Activated T-cell treated with anti-CD3 and anti-CD28 coated beads, Interleukin-2, amount 50 U/mL, for 24 hours (primary cell): ENCODE data around the gene IQCK.

ENCODE experiments used
- DNase-seq: peaks from one replicate; pipeline ENCODE4 v3.0.0-alpha.2; 2020
- H3K27ac Mint-ChIP-seq: 2 replicates; pipeline ENCODE4 v1.8.0; 2020; ENCODE audit warnings: mild to moderate bottlenecking, mixed read lengths
- H3K27me3 Mint-ChIP-seq: 2 replicates; pipeline ENCODE4 v1.8.0; 2020; ENCODE audit warnings: mixed read lengths
- H3K36me3 Mint-ChIP-seq: 2 replicates; pipeline ENCODE4 v1.8.0; 2020; ENCODE audit warnings: low read depth, mixed read lengths
- H3K4me1 Mint-ChIP-seq: 2 replicates; pipeline ENCODE4 v1.8.0; 2020; ENCODE audit warnings: low read depth, mixed read lengths
- H3K4me3 Mint-ChIP-seq: 2 replicates; pipeline ENCODE4 v1.8.0; 2020; ENCODE audit warnings: mild to moderate bottlenecking, moderate library complexity, mixed read lengths
- H3K9me3 Mint-ChIP-seq: 2 replicates; pipeline ENCODE4 v1.8.0; 2020; ENCODE audit warnings: mixed read lengths

Gene IQCK

DNA sequence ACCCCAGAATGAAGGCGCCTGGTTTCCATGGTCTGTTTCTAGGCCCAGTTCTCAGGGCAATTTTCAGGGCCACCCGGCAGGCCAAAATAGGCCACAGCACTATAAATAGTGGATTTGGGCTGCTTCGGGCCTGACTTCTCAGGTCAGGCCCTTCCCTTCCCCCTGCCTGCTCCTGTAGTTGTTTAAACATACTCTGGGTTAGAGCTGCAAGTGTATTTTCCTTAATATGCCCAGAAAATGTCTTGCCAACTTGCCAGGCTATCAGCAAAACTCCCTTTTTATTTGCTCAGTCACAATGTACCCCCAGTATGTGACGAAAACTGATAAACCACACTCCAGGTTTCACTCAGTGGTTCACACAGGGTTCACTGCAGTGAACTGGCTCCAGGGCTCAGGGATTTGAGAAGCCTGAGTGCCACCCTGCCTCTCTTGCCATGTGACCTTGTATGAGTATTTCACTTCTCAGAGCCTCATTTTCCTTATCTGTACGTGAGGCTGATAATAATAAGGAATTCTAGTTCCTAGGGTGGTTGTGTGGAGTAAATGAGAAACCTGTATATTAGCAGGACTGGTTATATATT, 90.1 kb downstream of the IQCK start:
- Mint-ChIP-seq H3K9me3 (peaks cover 11% of the 10 kb centered on the region), H3K4me3 (no peak overlapping the region), H3K36me3 (no peaks in the 10 kb centered on the region), H3K27ac (no peak overlapping the region), H3K4me1 (peaks cover 15% of the 10 kb centered on the region), H3K27me3 (no peaks in the 10 kb centered on the region)
- DNase-seq, result no peak

DNA sequence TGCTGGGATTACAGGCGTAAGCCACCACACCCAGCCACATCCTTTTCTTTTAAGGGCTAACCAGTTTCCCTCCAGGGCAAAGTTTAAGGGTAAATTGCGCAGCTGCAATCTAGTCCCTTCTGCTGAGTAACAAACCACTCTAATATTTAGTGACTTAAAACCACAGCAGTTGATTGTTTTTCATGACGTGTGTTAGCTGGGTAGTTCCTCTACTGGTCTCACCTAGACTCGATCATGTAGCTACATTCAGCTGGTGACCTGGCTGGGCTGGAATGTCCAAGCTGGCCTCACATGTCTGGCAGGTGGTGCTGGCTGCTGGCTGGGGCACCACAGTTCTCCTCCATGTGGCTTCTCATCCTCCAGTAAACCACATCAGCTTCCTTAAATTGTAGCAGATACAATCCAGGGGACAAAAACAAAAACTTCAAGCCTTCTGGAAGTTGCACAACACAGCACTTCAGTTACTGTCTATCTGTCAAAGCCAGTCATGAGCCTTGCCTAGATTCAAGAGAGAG, 91.1 kb downstream of the IQCK start:
- peaks cover 11% of the 10 kb centered on the region for H3K9me3 Mint-ChIP-seq
- no peak for DNase-seq
- no peaks in the 10 kb centered on the region for H3K36me3 Mint-ChIP-seq
- no peak overlapping the region for H3K27ac Mint-ChIP-seq
- no peak overlapping the region for H3K4me3 Mint-ChIP-seq
- H3K4me1 Mint-ChIP-seq, result peaks cover 13% of the 10 kb centered on the region
- H3K27me3 Mint-ChIP-seq, result no peaks in the 10 kb centered on the region

DNA sequence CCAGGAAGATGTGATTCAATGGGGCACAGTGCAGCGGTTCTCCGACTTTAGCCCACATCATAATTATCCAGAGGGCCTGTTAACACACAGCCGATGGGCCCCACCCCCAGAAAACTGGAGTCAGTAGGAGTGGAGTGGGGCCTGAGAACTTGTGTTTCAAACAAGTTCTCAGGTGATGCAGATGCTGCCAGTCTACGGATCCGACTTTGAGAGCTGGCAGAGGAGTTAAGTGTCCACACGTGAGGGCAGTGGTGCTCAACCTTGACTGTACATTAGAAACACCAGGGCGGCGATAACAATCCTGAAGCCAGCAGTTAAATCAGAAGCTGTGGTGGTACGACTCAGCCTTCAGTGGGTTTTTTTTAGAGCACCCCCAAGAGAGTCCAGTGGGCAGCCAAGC, 91.6 kb downstream of the IQCK start:
- DNase-seq, result no peak
- H3K27ac Mint-ChIP-seq, result no peak overlapping the region
- no peaks in the 10 kb centered on the region for H3K27me3 Mint-ChIP-seq
- peaks cover 11% of the 10 kb centered on the region for H3K9me3 Mint-ChIP-seq
- peaks cover 9% of the 10 kb centered on the region for H3K4me1 Mint-ChIP-seq
- no peak overlapping the region for H3K4me3 Mint-ChIP-seq
- no peaks in the 10 kb centered on the region for H3K36me3 Mint-ChIP-seq

DNA sequence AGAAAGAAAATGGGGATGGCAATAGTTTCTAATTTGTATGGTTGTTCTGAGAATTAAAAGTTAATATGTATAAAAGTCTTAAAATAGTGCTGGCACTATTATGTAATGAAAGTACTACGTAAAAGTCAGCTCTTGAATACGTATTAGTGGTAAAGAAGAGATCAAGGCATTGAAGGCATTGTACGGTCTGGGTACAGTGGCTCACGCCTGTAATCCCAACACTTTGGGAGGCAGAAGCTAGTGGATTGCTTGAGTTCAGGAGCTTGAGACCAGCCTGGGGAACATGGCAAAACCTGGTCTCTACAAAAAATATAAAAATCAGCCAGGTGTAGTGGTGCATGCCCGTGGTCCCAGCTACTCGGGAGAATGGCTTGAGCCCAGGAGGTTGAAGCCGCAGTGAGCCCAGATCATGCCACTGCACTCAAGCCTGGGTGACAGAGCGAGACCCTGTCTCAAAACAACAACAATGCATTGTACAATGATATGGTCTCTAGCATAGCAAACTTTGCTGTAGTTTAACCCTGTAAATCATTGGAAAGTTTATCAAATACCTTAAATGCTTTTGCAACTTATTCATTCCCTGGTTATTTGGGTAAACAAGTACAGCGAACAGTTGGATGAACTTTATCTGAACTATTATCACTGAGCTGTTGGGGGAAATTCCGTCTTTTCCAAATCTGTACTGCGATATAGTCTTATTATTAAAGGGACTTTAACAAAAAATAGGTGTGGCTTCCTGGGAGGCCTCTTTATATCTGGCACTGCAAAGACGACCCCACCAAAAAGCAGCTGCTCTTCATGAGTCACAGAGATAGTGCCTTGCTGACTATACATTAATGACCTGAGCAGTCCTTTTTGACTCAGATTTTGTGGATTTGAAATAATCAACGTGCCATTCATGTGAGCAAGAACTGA, 93.0 kb downstream of the IQCK start:
- H3K9me3 Mint-ChIP-seq, result peaks cover 5% of the 10 kb centered on the region
- H3K27me3 Mint-ChIP-seq, result no peaks in the 10 kb centered on the region
- no peak overlapping the region for H3K4me3 Mint-ChIP-seq
- H3K27ac Mint-ChIP-seq, result no peak overlapping the region
- no peak for DNase-seq
- no peaks in the 10 kb centered on the region for H3K4me1 Mint-ChIP-seq
- no peaks in the 10 kb centered on the region for H3K36me3 Mint-ChIP-seq

DNA sequence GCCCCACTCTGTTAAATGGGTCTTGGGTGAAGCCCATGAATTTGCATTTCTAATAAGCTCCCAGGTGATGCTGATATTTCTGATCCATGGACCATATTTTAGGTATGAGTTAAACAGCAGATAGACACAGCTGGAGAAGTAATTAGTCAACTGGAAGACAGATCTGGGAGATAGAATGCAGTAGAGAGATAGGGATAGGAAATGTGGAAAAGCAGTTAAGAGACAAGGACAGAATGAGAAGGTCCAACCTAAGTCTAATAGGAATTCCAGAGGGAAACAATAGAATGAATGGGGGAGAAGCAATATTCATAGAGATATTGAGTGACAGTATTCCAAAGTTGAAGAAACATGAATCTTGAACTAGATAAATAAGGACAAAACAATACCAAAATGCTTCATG, 94.9 kb downstream of the IQCK start:
- H3K36me3 Mint-ChIP-seq, result no peaks in the 10 kb centered on the region
- H3K27me3 Mint-ChIP-seq, result no peaks in the 10 kb centered on the region
- no peak overlapping the region for H3K27ac Mint-ChIP-seq
- H3K4me3 Mint-ChIP-seq, result no peak overlapping the region
- no peaks in the 10 kb centered on the region for H3K4me1 Mint-ChIP-seq
- DNase-seq, result no peak
- H3K9me3 Mint-ChIP-seq, result peaks cover 5% of the 10 kb centered on the region

DNA sequence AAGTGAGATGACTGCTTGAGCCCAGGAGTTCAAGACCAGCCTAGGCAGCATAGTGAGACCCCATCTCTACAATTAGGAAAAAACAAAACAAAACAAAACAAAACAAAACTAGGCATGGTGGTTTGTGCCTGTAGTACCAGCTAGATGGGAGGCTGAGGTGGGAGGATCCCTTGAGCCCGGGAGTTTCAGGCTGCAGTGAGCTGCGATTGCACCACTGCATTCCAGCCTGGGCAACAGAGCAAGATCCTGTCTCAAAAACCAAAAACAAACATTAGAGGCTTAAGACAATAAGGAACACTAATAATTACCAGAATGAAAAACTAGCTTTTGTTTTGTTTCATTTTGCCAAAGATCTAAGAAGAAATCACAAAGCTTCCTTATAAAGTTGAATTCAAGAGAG, 97.3 kb downstream of the IQCK start:
- Mint-ChIP-seq H3K27me3 (no peaks in the 10 kb centered on the region), H3K36me3 (no peaks in the 10 kb centered on the region), H3K4me3 (no peak overlapping the region), H3K9me3 (peaks cover 5% of the 10 kb centered on the region), H3K27ac (no peak overlapping the region), H3K4me1 (no peaks in the 10 kb centered on the region)
- DNase-seq, result no peak

DNA sequence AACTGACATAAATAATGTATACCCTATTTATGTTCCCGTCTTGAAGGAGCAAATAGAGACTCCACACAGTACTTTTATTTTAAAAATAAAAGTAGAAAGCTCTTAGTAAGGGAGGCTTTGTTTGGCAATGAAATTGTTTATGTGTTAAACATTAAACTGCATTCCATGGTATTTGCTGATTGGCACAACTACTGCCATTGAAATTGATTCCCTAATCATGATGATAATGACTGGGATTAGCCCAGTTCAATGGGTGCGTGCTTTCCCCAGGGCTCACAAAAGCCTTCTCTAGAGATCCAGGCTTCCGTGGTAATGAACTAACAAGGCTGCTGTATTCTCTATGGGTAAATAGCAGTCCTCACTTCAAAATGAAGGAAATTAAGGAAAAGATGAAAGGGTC, 99.1 kb downstream of the IQCK start:
- no peak overlapping the region for H3K4me3 Mint-ChIP-seq
- no peak overlapping the region for H3K27ac Mint-ChIP-seq
- H3K4me1 Mint-ChIP-seq, result no peaks in the 10 kb centered on the region
- H3K27me3 Mint-ChIP-seq, result no peaks in the 10 kb centered on the region
- no peak for DNase-seq
- H3K9me3 Mint-ChIP-seq, result peaks cover 5% of the 10 kb centered on the region
- H3K36me3 Mint-ChIP-seq, result no peaks in the 10 kb centered on the region

DNA sequence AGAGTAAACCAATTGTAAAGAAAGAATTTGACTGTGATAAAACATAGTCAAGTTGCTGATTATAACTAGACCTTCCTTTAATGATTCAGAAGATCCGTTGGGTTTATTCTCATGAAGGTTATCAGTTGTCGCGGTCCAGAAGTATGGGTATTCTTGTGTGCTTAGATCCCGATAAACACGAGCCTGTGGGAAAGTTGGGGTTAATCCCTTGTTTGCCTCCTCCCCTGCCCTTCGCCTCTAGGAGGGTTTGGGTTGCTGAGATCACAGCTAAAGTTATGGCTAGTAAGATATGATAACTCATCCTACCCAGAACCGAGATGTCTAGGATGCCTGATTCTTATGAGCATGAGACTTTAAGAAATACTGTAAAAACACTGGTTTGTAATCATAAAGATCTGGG, 99.8 kb downstream of the IQCK start:
- no peaks in the 10 kb centered on the region for H3K27me3 Mint-ChIP-seq
- H3K4me1 Mint-ChIP-seq, result no peaks in the 10 kb centered on the region
- H3K4me3 Mint-ChIP-seq, result no peak overlapping the region
- no peaks in the 10 kb centered on the region for H3K36me3 Mint-ChIP-seq
- no peak for DNase-seq
- H3K27ac Mint-ChIP-seq, result no peak overlapping the region
- H3K9me3 Mint-ChIP-seq, result peaks cover 2% of the 10 kb centered on the region

DNA sequence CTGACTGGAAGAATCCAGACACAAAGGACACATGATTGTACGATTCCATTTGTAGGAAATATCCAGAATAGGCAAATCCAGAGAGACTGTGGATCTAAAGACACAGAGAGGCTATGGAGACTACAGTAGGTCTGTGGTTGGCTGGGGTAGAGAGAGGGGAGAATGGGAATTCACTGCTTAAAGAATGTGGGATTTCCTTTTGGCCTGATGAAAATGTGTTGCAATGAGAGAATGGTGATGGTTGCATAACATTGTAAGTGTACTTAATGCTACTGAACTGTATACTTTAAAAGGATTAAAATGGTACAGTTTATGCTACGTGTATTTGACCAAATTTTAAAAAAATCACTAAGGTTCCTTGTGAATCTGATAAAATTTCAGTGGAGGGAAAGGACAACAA, 104.5 kb downstream of the IQCK start:
- DNase-seq, result no peak
- Mint-ChIP-seq H3K36me3 (no peaks in the 10 kb centered on the region), H3K4me1 (no peaks in the 10 kb centered on the region), H3K27me3 (no peaks in the 10 kb centered on the region), H3K27ac (no peak overlapping the region), H3K9me3 (no peaks in the 10 kb centered on the region), H3K4me3 (no peak overlapping the region)

DNA sequence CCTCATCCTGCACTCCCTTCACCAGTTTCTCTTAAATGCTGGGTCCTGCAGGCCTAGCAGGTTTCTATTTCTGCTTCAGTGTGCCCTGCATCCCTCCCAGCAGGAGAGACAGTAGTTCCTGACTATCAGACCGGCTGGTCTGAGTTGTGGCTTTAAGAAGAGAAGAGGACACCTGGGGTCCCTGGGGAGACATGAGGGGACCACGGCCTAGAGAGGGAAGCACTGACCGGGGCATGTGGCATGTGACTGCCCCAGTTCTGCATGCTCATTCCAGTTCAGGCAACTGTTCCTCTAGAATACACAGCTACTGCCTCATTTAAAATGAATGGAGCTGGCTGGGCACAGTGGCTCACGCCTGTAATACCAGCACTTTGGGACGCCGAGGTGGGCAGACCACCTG, 105.3 kb downstream of the IQCK start:
- DNase-seq, result no peak
- Mint-ChIP-seq H3K4me3 (no peak overlapping the region), H3K27ac (no peak overlapping the region), H3K9me3 (no peaks in the 10 kb centered on the region), H3K27me3 (no peaks in the 10 kb centered on the region), H3K36me3 (no peaks in the 10 kb centered on the region), H3K4me1 (no peaks in the 10 kb centered on the region)

DNA sequence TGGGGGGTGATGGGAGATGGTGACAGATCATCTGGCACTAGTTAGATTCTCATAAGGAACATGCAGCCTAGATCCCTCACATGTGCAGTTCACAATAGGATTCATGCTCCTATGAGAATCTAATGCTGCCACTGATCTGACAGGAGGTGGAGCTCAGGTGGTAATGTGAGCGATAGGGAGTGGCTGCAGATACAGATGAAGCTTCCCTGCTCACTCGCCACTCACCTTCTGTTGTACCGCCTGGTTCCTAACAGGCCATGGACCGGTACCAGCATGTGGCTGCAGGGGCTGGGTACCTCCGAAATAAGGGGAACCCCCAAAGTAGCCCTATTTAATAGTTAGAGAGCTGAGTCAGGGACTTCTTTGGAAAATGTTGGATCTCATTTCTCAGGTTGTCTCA, 106.1 kb downstream of the IQCK start:
- Mint-ChIP-seq H3K27ac (no peak overlapping the region), H3K4me1 (no peaks in the 10 kb centered on the region), H3K36me3 (no peaks in the 10 kb centered on the region), H3K9me3 (no peaks in the 10 kb centered on the region), H3K27me3 (no peaks in the 10 kb centered on the region), H3K4me3 (no peak overlapping the region)
- DNase-seq, result no peak

DNA sequence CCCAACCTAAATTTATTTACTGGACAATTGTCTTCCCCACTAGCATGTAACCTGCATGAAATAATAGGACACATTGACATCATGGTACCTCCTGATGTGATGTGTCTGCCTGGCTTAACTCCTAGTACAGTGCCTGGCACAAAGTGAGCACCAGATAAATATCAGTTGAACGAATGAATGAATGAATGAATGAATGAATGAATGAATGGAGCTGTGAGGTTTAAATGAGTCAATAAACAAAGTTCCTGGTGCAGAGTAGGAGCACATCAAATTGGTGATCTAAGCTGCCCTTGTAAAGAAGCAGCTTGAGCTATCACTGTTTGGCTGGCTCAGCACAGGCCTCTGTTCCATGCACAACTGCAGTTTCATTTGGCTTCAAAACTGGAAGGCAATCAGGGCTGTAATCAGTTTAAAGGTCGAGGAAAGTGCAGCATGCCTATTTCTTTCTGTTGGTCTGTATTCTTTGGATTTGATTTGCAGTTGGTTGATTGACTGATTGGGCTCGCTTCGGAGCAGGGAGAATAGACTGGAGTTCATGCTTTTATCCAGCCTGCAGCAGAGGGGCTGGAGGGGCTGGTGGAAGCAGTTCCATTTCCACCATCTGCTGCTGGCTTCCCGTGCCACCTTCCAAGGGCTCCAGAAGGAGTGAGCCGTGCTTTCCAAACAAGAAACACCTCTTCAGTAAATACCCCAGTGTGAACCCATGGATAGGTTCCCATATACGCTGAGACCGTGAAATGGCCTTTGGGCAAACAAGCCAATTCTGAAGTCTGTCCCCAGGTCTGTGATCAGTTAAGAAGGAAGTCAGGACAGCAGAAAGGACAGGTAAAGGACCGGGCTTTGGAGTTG, 112.0 kb downstream of the IQCK start:
- H3K27ac Mint-ChIP-seq, result no peak overlapping the region

DNA sequence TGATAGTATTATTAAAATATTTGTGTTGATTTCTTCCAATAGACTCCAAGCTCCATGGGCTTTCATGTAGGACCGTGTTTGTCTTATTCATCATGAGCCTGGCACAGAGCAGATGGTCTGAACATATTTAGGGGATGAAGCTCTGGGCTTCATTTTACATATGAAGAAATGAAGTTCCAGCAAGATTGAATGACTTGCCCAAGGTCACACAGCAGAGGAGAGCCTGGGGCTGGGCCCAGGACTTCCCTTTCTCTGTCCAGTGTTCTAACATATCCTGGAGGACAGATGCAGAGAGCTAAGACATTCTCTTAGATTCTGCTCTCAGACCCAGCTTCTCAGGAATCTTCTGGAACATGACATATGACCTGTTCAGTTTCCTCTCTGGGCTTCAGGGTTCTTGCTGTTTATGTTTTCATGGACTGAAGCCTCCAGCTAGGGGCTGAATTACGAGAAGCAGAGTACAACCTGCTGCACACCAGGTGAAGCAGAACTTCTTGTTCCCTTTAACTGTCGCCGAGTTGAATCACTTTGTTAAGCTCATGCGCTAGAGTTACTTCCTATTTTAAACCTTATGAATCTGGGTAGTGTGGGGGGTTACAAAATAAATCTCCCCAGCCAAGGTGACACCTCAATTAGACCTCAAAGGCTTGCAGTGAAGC, 113.0 kb downstream of the IQCK start:
- H3K9me3 Mint-ChIP-seq, result no peaks in the 10 kb centered on the region
- no peak for DNase-seq
- no peaks in the 10 kb centered on the region for H3K27me3 Mint-ChIP-seq
- no peaks in the 10 kb centered on the region for H3K36me3 Mint-ChIP-seq
- no peak overlapping the region for H3K4me3 Mint-ChIP-seq
- no peak overlapping the region for H3K27ac Mint-ChIP-seq
- H3K4me1 Mint-ChIP-seq, result no peaks in the 10 kb centered on the region

More for the DNA sequence above, 112.0 kb downstream of the IQCK start:
- Mint-ChIP-seq H3K36me3 (no peaks in the 10 kb centered on the region), H3K4me3 (no peak overlapping the region), H3K9me3 (no peaks in the 10 kb centered on the region), H3K27me3 (no peaks in the 10 kb centered on the region), H3K4me1 (no peaks in the 10 kb centered on the region)
- DNase-seq, result no peak

DNA sequence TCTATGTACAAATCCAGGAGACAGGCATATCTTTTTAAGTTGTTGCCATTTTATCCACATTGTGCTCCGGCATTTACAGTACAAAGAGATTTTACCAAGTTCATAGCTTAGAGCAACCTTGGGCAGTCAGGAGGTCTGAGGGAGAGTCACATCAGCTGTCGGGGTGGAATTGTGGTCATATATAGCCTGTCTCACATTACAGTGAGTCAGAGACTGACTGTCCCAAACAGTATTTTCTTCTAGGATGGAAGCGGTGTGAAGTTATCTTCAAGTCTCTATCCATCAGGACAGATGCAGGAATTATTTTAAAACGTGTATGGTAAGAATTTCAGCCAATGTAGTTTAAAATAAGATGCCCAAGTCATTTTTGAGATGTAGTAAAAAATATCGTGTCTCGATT, 113.6 kb downstream of the IQCK start:
- Mint-ChIP-seq H3K27ac (no peak overlapping the region), H3K9me3 (no peaks in the 10 kb centered on the region), H3K4me3 (no peak overlapping the region), H3K36me3 (no peaks in the 10 kb centered on the region), H3K27me3 (no peaks in the 10 kb centered on the region), H3K4me1 (no peaks in the 10 kb centered on the region)
- no peak for DNase-seq
